Skeletal muscle tissue (tissue), 4 donors: ENCODE results near the gene MSANTD3. TPM values are rescaled to one million over a fixed set of nuclear protein-coding genes. Genes with fewer than 3 reads are reported as not detected.
A peak's percentile ranks its signal among the peaks of the same experiment; 100 is the strongest.

ENCODE experiments used
- H3K27ac ChIP-seq: one replicate; pipeline ENCODE4 v1.7.0; 2013; ENCODE audit warnings: mild to moderate bottlenecking, low read depth, low read length, inconsistent platforms
- H3K27me3 ChIP-seq, 3 donors: one replicate each; pipeline ENCODE4 v1.7.0; 2013; ENCODE audit warnings: low read length in 3 of 3; ENCODE audit not compliant: control insufficient read depth in 3 of 3, insufficient read depth in 3 of 3
- H3K36me3 ChIP-seq, 3 donors: one replicate each; pipeline ENCODE4 v1.7.0; 2013; ENCODE audit warnings: low read length in 3 of 3; ENCODE audit not compliant: control insufficient read depth in 3 of 3, insufficient read depth in 3 of 3
- H3K4me1 ChIP-seq, 3 donors: one replicate each; pipeline ENCODE4 v1.7.0; 2013; ENCODE audit warnings: low read length in 3 of 3, mild to moderate bottlenecking in 3 of 3; ENCODE audit not compliant: control insufficient read depth in 3 of 3, insufficient read depth in 3 of 3
- H3K4me3 ChIP-seq, 3 donors: one replicate each; pipeline ENCODE4 v1.7.0; 2013; ENCODE audit warnings: low read length in 3 of 3
- H3K9ac ChIP-seq, 3 donors: one replicate each; pipeline ENCODE4 v1.7.0; 2013; ENCODE audit warnings: low read length in 3 of 3, mild to moderate bottlenecking in 3 of 3, moderate library complexity in 2 of 3, low read depth in 1 of 3
- H3K9me3 ChIP-seq, 3 donors: one replicate each; pipeline ENCODE4 v1.7.0; 2013; ENCODE audit warnings: low read length in 3 of 3; ENCODE audit not compliant: control insufficient read depth in 3 of 3
- total RNA-seq: library from RNA; depleted of rRNA; stranded (reverse); fragments of >200 nt; gene quantifications from one replicate; pipeline ENCODE4 v1.2.3, GENCODE V29; 2014
- donor health status: Osteomylitis.

The MSANTD3 gene
- total RNA-seq, 1 donor from 2014 or later: 15.7 TPM

DNA sequence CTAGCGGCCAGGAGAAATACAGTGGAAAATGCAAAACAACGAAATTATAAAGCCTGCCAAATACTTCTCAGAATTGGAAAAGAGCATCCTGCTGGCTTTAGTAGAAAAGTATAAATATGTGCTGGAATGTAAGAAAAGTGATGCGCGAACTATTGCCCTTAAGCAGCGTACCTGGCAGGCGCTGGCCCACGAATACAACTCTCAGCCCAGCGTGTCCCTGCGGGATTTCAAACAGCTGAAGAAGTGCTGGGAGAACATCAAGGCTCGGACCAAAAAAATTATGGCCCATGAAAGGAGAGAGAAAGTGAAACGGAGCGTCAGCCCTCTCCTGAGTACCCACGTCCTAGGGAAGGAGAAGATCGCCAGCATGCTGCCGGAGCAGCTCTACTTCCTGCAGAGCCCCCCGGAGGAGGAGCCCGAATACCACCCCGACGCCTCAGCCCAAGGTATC, 15.0 kb downstream of the MSANTD3 start:
- Histone ChIP-seq H3K4me3 (no peak overlapping the region), H3K9ac (no peak overlapping the region), H3K27me3 (no peaks in the 10 kb centered on the region), H3K9me3 (no peaks in the 10 kb centered on the region), H3K36me3 (peaks cover 0 to 4% (median 0%) of the 10 kb centered on the region in 3 donors), H3K27ac (no peak overlapping the region), H3K4me1 (peaks cover 13 to 27% (median 13%) of the 10 kb centered on the region in 3 donors)

DNA sequence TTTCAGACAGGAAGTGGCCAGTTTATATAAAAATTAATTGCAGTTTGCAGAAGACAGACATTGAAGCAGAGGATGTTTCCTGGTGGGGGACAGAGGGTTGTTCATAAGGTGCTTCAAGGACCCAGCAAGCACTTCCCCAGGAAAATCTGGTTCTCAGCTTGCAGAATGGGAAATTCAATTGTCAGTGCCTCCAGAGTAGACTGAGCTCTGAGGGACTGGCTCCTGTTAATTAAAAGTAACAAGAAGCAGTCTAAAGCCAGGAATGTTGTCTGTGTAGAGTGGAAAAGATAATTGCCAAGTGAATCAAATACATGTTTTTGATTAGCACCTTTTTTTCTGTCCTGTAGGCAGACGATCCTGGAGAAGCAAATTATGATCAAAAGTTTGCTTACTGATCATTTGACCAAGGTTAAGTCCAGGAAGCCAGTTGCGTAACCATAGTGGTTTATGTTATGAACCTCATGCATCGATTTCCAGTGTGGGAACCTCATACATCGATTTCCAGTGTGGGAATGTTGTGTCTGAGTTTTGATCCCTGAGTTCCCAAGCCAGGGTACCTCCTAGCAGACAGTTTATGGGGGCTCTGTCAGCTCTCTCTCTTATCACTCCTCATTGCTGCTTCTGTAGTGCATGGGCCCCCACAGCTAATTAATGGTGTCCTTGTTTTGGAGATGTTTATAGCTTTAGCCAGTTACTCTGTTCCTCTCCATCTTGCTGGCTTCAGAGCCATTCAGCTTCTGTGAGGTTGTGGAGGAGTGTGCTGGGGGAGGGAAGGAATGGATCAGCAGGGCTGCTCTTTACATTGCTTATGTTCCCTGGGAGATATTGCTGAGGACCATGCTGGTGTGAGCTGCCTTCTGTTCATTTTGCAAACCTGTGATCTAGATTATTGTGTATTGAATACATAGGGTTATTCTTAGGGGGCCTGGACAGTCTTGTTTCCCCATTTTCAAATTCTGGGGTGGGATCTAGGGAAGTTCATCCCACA, 17.1 kb downstream of the MSANTD3 start:
- Histone ChIP-seq H3K4me1 (peaks cover 6 to 15% (median 7%) of the 10 kb centered on the region in 3 donors), H3K9me3 (no peaks in the 10 kb centered on the region), H3K27ac (peak overlapping the region; percentile 18), H3K9ac (no peak overlapping the region), H3K36me3 (peaks cover 0 to 4% (median 0%) of the 10 kb centered on the region in 3 donors), H3K4me3 (no peak overlapping the region), H3K27me3 (no peaks in the 10 kb centered on the region)

DNA sequence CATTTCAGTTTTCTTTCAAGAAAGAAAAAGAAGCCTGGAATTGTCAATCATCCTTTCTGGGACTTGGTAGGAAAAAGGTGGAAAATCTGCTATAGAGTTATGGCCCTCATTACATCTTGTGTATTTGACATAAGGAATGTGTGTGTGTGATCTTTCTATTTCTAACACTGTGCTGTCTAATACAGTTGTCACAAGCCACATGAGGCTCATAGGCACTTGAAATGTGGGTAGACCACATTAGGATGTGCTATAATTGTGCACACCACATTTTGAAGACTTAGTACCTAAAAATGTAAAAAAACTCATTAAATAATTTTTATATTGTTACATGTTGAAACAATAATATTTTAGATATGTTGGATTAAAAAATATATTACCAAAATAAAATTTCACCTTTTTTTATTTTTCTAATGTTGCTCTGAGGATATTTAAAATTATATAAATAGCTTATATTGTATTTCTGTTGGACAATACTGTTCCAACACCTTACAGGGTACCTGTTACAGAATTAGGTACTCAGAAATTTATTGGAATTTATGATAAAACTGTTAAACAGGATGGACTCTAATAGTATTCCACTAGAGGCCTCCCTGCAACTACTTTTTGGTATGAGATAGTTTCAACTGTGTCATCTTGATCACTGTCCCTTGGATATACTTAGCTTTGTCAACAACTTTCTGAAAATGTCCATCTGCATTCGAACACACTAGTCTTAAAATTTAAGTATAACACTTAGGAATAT, 18.4 kb downstream of the MSANTD3 start:
- H3K4me1 ChIP-seq: peaks cover under 1 to 6% (median 3%) of the 10 kb centered on the region in 3 donors

DNA sequence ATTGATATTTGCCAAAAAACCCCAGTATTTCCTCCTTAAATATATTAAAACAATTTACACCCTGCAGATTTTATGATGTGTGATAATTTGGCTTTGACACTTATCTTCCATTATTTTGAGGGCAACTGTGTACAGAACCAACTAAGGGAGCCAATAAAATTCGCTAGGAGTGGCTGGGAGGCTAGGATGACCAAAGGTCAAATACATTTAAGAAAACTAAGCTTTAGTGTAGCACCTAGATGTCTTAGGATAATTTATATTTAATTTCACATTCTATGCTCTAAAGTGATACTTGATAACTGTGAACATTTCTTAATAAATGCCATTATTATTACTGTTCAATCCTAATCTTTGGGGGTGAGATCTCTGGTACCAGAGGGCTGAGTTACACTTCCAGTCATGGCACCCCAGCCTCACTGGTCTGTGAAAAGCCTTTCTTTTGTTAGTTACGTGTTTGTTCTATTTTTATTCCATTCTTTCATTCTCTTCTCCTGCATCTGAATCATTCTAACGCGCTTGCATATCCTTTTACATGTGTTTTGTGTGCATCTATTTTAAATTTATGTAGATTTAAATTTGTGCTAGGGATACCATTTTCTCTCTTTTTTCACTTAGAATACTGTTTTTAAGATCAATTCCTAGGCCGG, 19.1 kb downstream of the MSANTD3 start:
- Histone ChIP-seq H3K4me1 (peaks cover 0 to 6% (median 3%) of the 10 kb centered on the region in 3 donors), H3K27ac (peak overlapping the region; percentile 26), H3K4me3 (no peak overlapping the region), H3K9ac (no peak overlapping the region), H3K27me3 (no peaks in the 10 kb centered on the region), H3K9me3 (no peaks in the 10 kb centered on the region), H3K36me3 (peaks cover 0 to 4% (median 2%) of the 10 kb centered on the region in 3 donors)

More for the DNA sequence above, 18.4 kb downstream of the MSANTD3 start:
- H3K27me3 ChIP-seq: no peaks in the 10 kb centered on the region
- H3K27ac ChIP-seq: peak overlapping the region; percentile 26
- peaks cover 0 to 4% (median 0%) of the 10 kb centered on the region in 3 donors for H3K36me3 ChIP-seq
- no peak overlapping the region for H3K9ac ChIP-seq
- H3K9me3 ChIP-seq: no peaks in the 10 kb centered on the region
- no peak overlapping the region for H3K4me3 ChIP-seq

DNA sequence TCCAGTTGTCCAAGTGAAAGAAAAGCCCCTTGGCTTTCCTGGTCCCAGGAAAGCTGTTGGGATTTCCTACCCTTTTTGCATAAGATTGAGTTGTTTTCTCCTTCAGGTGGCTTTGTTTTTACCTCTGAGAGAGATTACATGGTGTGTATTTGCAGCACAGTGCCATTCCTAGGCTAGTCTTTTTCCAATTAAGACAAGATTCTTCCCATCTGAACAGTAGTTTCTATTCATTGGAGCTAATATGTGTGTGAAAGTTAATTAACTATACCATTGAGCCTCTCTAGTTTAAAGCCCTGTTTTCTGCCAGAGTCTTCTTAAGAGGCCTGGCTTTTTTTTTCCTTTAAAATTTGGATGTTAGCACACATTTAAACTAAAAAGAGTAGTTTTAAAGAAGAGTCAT, 20.1 kb downstream of the MSANTD3 start:
- no peaks in the 10 kb centered on the region for H3K27me3 ChIP-seq
- no peak overlapping the region for H3K9ac ChIP-seq
- no peak overlapping the region for H3K4me3 ChIP-seq
- H3K36me3 ChIP-seq: peaks cover 2 to 8% (median 8%) of the 10 kb centered on the region in 3 donors
- H3K9me3 ChIP-seq: no peaks in the 10 kb centered on the region
- H3K4me1 ChIP-seq: peaks cover 0 to 6% (median 3%) of the 10 kb centered on the region in 3 donors
- no peak overlapping the region for H3K27ac ChIP-seq

DNA sequence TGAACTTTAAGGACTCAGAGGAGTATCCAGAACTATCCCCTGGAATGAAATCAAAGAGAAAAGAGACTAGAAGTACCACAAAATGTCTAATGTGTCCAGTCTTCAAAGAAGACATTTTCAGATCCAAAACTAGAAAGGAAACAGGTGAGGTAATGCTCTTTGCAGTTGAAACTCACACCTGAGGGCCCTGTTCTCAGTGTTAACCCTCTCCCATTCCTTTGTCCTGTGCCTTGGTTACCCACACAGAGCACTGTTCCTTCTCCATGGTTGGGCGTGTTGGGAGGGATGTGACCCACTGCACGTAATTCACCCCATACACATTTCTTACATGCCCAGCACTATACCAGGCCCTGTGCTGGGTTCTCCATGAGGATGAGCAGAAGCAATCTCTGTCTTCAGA, 21.3 kb downstream of the MSANTD3 start:
- Histone ChIP-seq H3K27me3 (no peaks in the 10 kb centered on the region), H3K9me3 (no peaks in the 10 kb centered on the region), H3K4me1 (peaks cover 0 to 6% (median 3%) of the 10 kb centered on the region in 3 donors), H3K27ac (no peak overlapping the region), H3K9ac (no peak overlapping the region), H3K4me3 (no peak overlapping the region), H3K36me3 (peaks cover 3 to 13% (median 11%) of the 10 kb centered on the region in 3 donors)

DNA sequence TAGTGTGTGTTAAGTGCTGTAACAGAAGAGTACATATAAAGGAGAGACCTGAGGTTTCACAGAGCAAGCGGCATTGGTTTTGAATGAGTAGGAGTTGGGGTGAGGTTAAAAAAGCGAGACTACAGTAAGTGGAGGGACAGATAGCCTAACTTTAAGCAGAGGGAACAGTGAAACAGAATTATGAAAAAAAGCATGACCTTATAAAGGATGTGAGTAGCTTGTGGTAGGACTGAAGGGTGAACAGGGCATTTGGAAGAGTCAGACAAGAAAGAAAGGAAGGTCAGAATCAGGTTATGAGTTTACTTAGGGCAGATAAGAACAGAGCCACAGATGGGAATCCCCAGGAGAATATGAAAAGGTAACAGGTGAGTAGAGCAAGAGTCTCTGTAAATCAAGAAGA, 22.5 kb downstream of the MSANTD3 start:
- Histone ChIP-seq H3K27me3 (no peaks in the 10 kb centered on the region), H3K4me3 (no peak overlapping the region), H3K36me3 (peaks cover 3 to 17% (median 11%) of the 10 kb centered on the region in 3 donors), H3K9me3 (no peaks in the 10 kb centered on the region), H3K9ac (no peak overlapping the region), H3K4me1 (peaks cover 0 to 3% (median 0%) of the 10 kb centered on the region in 3 donors), H3K27ac (no peak overlapping the region)

DNA sequence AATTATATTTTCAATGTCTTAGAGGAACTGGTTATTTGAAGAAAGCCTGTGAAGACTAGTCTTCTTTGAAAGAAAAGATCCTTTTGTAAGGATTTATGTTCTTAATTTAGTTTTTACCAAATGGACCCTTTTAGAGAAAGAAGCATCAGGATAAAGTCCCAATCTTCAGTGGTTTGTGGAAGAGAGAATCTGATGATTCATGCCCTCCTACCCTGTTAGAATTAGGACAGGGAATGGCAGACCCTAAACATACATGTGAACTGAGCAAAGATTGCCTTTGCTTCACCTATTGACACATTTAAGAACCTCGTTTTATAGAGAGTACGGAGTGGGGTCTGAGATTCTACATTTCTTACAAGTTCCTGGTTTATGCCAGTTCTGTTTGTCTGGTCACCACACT, 26.0 kb downstream of the MSANTD3 start:
- peaks cover 3 to 17% (median 11%) of the 10 kb centered on the region in 3 donors for H3K36me3 ChIP-seq
- no peak overlapping the region for H3K9ac ChIP-seq
- H3K4me1 ChIP-seq: peaks cover 0 to 7% (median 0%) of the 10 kb centered on the region in 3 donors
- H3K27me3 ChIP-seq: no peaks in the 10 kb centered on the region
- H3K9me3 ChIP-seq: no peaks in the 10 kb centered on the region
- H3K27ac ChIP-seq: no peak overlapping the region
- no peak overlapping the region for H3K4me3 ChIP-seq

DNA sequence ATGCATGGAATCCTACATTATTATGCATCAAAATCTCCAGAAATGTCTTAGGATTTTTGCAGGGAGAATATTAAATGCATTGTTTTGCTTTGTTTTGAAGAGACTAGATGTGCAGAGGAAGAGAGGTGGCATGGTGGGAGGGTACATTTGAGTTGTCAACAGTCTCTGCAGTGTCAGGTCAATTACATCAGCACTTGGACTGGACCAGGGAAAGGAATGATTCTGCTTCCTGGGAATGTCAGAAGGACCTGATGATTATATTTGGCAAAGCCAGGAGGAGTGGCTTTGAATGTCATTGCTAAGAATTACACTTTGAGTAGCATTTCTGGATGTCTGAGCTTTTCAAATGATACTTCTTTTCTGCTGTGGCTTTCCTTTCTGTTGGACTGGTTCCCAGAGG, 28.5 kb downstream of the MSANTD3 start:
- Histone ChIP-seq H3K36me3 (peaks cover 3 to 17% (median 11%) of the 10 kb centered on the region in 3 donors), H3K27me3 (no peaks in the 10 kb centered on the region), H3K4me3 (no peak overlapping the region), H3K9ac (no peak overlapping the region), H3K4me1 (peaks cover 0 to 7% (median 0%) of the 10 kb centered on the region in 3 donors), H3K9me3 (no peaks in the 10 kb centered on the region), H3K27ac (no peak overlapping the region)
